ENCODE data around the gene ASB18.

ASB18 gene

GRCh38 chr2:236208019-236208926 is 55.9 kb downstream of the ASB18 start:
- no peak for DNase-seq (ENCODE audit: low spot score)

GRCh38 chr2:236207472-236207871 is 56.7 kb downstream of the ASB18 start:
- no peak for DNase-seq (ENCODE audit: low spot score)

GRCh38 chr2:236205867-236206645 is 58.1 kb downstream of the ASB18 start:
- DNase-seq (ENCODE audit: low spot score) = no peak

GRCh38 chr2:236204953-236205352 is 59.3 kb downstream of the ASB18 start:
- no peak for DNase-seq (ENCODE audit: low spot score)

- no peak for DNase-seq (ENCODE audit: low spot score)
Measured at GRCh38 chr2:236200378-236200777, 63.8 kb downstream of the ASB18 start.

GRCh38 chr2:236196366-236196765 is 67.8 kb downstream of the ASB18 start:
- no peak for DNase-seq (ENCODE audit: low spot score)

GRCh38 chr2:236195726-236196125 is 68.5 kb downstream of the ASB18 start:
- DNase-seq (ENCODE audit: low spot score) = no peak

- no peak for DNase-seq (ENCODE audit: low spot score)
Measured at GRCh38 chr2:236194786-236195185, 69.4 kb downstream of the ASB18 start.

- DNase-seq (ENCODE audit: low spot score) = no peak
Measured at GRCh38 chr2:236193026-236193425, 71.2 kb downstream of the ASB18 start.

GRCh38 chr2:236190674-236191073 is 73.5 kb downstream of the ASB18 start:
- DNase-seq (ENCODE audit: low spot score) = no peak

GRCh38 chr2:236184701-236185100 is 79.5 kb downstream of the ASB18 start:
- no peak for DNase-seq (ENCODE audit: low spot score)

GRCh38 chr2:236180831-236181453 is 83.3 kb downstream of the ASB18 start:
- peak; percentile 77 for DNase-seq (ENCODE audit: low spot score)

GRCh38 chr2:236180076-236180816 is 84.0 kb downstream of the ASB18 start:
- peak; percentile 71 for DNase-seq (ENCODE audit: low spot score)

- DNase-seq (ENCODE audit: low spot score) = peak; percentile 59
Measured at GRCh38 chr2:236179236-236180075, 84.8 kb downstream of the ASB18 start.

- peak; percentile 65 for DNase-seq (ENCODE audit: low spot score)
Measured at GRCh38 chr2:236178890-236179235, 85.3 kb downstream of the ASB18 start.

- peak; percentile 83 for DNase-seq (ENCODE audit: low spot score)
Measured at GRCh38 chr2:236177967-236178889, 86.0 kb downstream of the ASB18 start.

- DNase-seq (ENCODE audit: low spot score) = peak; percentile 73
Measured at GRCh38 chr2:236177604-236177966, 86.6 kb downstream of the ASB18 start.

- DNase-seq (ENCODE audit: low spot score) = no peak
Measured at GRCh38 chr2:236176951-236177350, 87.3 kb downstream of the ASB18 start.

GRCh38 chr2:236176417-236176816 is 87.8 kb downstream of the ASB18 start:
- DNase-seq (ENCODE audit: low spot score) = no peak
